GM19328 (cell line): Measurements from ENCODE around the gene HIGD1A.

Experiments
- ATAC-seq: cut with Tn5 transposase; IDR thresholded peaks from one replicate; pipeline ENCODE4 v1.9.1; 2021; ENCODE audit warnings: mild to moderate bottlenecking, moderate library complexity; ENCODE audit not compliant: unreplicated experiment

HIGD1A gene

DNA sequence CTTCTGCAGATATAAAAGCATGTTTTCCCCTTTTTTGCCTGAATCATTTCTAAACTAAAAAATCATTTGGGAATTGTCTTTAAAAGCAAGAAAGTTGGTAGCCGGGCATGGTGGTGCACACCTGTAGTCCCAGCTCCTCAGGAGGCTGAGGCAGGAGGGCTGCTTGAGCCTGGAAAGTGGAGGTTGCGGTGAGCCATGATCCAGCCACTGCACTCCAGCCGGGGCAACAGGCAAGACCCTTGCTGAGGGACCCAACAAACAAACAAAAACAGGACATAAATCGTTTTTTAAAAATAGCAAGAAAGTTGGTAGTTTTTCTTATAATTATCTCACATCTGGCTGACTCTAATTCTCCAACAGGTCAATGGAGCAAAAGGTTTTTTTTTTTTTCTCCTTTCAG is 2.5 kb downstream of the HIGD1A start:
- ATAC-seq, result no peak

DNA sequence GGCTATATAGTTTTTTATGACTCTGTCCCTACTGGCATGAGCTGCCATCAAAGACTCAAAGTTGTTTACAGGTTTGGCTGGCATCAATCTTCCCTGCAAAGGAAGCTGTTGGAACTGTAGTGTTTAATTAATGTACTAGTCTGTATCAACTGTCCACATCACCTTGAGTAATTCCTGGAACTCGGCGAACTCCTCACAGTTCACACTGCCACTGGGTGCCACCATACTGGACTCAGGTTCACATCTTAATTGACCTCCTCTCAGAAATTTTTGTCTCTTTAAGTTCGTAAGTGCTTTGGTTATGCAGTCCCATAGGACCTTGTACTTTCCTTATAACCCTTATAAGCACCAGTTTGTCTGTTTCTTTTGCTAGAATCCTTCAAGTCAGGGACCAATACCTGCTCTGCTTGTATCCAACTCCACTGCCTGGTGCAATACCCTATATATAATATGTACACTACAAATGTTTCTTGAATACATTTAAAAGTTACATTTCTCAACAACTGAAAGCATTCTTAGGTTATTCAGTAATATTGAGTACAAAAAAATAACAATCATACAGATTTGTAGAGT is 3.2 kb downstream of the HIGD1A start:
- ATAC-seq, result no peak

DNA sequence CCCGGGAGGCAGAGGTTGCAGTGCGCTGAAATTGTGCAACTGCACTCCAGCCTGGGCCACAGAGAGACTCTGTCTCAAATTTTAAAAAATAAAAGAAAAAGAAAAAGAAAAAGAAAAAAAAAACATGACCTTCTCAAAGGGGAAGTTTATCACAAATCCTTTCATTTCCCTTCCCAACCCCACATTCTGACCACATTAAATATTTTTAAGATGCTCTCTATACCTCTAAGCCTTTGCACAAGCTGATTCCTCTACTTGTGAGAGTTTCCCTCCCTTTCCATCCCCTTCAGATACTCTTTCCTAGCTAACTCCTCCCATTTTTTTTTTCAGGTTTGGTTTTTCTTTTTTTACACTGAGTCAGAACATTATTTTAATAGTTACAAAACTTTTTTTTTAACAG is 4.0 kb downstream of the HIGD1A start:
- no peak for ATAC-seq

DNA sequence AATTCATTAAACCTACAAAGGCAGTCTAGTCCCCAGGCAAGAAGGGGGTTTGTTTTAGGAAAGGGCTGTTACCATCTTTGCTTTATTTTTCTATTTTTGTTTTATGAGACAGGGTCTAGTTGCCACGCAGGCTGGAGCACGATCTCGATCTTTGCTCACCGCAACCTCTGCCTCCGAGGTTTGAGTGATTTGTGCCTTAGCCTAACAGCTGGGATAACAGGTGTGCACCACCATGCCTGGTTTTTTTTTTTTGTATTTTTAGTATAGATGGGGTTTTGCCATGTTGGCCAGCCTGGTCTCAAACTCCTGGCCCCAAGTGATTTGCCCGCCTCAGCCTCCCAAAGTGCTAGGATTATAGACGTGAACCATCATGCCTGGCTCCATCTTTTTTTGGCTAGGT is 4.9 kb downstream of the HIGD1A start:
- ATAC-seq, result no peak

DNA sequence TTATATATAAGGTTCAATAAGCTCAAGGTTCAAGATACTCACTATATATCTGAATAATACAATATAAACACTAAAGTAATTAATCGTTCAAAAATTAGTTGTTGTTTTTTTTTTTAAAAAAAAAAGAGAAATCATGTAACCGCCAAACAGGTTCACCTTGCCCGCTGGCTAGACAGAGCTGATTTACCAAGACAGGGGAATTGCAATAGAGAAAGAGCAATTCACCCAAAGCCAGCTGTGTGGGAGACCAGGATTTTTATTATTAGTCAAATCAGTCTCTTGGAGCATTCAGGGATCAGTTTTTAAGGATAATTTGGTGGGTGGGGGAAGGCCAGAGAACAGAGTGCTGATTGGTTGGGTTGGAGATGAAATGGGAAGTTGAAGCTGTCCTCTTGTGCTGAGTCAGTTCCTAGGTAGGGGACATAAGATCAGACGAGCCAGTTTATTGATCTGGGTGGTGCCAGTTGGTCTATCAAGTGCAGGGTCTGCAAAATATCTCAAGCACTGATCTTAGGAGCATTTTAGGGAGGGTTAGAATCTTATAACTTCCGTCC is 7.9 kb downstream of the HIGD1A start:
- ATAC-seq, result no peak

DNA sequence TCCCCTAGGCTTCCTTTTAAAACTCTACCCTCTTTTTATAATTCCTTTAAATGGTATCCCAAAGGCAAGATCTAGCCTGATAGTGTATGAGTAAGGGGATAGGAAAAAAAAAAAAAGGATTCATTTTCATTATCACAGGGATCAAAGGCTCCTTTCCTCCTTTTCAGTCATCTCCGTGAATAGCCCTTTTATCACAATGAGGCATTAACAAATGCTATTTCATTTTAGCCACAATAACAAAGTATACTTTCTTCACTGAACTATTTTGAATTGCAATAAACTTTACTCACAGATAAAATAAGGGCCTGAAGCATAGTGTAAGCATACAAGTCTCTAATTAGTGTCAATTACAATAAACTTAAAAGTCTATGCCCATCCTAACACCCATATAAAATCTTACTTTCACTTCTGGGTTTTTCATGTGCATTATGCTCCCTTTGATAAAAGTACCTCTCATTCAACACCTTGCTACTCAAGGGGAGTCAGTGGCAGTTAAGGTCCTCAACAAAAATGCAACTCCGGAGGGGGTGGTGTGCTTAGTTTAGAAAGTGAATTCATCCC is 8.6 kb downstream of the HIGD1A start:
- ATAC-seq, result no peak

DNA sequence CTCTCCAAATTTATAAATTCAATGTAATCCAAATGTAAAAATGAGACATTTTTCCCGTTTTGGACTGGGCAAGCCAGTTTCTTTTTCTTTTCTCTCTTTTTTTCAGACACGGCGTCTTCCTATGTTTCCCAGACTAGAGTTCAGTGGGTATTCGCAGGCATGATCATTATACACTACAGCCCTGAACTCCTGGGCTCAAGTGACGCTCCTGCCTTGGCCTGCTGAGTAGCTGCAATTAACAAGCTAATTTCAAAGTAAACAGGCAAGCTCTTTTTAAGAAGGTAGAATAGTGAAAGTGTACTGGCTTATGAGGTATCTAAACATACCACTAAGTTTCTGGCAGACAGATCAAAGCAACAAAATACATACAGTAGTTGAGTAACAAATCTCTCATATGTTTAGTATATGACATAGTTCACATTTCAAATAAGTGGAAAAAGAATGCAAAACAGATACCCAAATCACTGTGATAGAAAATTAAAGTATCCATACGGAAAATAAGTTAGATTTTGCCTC is 13.5 kb downstream of the HIGD1A start:
- ATAC-seq, result no peak

DNA sequence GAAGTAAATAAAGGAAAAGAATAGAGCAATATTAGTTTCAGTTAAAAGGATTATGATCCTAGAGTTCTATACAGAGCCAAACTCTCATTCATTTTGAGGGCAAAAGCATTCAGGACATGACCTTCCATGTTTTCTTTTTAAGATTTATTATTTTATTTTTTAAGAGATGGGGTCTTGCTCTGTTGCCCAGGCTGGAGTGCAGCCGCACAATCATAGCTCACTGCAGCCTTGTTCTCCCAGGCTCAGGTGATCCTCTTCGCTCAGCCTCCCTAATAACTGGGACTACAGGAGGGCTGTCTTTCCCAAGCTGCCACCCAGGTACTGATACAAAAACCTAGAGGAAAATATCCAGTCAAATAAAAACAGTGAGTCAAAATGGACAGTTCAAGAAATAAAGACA is 17.7 kb downstream of the HIGD1A start:
- no peak for ATAC-seq

DNA sequence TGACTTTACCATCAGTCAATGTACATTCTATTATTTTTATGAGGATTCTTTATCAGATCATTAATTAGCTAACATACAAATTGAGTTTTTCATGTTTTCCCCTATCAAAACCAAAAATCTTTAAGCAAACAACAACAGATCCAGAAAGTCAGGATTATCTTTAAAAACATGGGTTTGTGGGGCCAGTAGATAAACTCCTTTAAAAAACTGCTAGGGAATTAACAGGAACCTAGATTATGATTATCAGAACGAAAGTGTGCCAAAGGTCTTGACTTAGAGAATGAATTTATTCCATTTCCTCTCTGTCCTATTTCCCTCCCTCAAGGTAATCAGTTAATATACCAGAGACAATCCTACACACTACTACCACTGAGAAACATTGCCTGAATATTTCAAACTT is 18.1 kb downstream of the HIGD1A start:
- ATAC-seq, result no peak

DNA sequence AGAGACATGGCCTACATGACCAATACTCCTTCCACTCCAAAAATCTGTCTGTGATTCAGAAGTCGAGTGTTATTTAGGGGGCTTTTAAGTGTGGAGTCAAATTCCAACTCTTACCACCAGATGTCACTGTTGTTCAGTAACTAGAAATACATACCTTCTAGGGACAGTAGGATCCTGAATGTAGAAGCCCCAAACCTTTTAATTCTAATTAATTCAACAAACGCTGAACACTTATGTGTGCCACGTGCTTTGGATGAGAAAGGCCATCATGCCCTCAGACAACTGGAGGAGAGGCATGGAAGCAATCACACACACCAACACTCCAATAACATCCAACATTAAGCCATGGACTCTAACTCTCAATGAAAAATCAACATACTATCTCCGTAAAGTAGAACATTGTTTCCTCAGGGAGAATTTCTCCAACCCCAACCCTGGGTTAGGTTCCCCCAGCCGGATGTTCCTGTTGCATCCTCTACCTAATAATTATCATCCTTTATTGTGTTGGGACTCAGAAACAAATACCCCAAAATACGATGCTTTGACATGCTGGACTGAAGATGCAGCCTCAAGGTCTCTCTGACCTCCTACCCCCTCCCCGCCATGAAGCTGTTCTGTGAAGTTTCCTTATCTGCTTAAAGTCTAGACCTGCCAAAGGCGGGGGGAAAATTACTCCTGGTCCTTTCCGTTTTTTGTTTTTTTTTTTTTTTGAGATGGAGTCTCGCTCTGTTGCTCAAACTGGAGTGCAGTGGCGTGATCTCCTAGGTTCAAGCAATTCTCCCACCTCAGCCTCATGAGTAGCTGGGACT is 23.2 kb downstream of the HIGD1A start:
- no peak for ATAC-seq

DNA sequence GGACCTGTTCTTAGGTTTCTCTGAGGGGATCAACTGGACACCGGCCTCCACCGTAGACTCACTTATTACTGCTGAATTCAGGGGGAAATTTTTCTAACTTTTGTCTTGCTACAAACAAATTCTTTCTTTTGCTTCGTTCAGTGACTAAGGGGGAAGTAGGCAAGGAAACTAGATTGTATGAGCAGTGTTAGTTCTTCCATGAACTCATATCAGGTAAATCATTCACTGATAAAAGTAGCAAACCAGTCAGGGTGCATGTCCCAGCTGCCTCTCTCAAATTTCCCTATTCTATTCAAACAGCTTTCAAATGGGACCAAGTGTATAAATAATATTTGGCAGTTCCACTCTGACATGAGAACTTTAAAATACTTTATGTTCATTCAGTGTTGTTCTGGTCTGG is 23.9 kb downstream of the HIGD1A start:
- ATAC-seq, result no peak

DNA sequence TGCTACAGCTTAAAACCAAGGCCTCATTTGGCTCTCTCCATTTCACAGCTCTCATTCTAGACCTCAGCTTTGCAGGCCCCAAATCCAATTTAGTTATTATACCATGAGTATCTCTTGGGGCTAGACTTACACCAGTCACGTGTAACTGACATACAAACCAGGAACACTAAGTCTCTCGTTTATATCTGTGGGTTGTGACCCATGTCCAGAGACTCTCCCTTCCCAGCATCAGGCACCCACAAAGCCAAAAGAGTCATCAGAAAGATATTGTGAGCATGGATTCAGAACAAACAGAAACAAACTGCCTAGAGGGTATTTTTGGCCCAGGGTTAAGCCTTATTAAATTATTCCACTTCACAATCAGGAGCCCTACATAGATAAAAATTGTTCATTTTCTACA is 25.6 kb downstream of the HIGD1A start:
- no peak for ATAC-seq

DNA sequence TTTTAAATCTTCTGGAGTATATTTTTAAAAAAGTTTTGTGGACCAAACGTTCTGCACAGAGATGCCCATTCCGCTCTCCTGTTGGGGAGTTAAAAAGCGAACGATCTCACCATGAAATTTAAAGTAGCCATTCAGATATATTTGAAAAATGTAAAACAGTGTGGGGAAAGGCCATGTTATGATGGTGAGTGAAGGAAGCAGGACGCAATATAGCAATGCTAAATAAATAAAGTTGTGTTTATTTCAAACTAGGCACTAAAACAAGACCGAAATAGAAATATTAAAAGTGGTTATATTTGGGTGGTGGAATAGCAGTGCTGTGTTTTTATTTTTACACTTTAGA is 30.9 kb downstream of the HIGD1A start:
- peak; percentile 14 for ATAC-seq

DNA sequence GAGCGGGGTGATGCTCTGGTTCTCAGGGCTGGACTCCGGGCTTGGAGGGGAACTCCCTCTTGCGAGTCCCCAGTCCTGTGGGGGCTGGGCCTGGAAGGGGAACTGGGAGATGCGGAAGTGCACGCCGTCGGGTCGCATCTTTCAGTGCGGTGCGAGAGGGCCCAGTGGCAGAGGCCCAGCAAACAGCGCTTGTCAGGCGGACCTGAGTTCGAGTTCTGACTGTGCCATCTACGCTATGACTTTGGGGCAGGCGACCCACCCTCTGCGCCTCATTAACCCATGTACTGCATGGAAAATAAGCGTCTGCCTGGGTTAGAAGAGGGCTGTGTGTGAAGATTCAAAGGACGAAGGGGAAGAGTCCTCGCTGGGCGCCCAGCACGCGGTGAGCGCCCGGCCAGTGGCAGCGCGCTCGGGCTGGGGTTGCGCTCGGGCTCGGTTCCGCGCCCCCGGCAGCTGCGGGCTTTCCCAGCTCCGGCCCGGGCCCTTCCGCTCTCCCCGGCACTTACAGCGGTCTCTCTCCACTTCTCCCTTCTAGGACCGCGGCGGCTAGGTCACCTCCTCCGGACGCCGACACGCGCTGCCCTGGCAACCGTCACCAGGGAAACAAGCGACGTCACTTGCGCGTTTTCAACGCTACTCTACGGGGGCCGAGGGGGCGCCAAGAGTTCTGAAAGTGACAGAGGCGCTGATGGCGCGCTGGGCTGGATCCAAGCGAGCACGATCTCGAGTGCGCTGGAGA is 31.5 kb downstream of the HIGD1A start, which contains the start of gene CCDC13:
Gene CCDC13 (minus strand): TSS at position 584 of the 739 bp plus-strand sequence. CDS start 14,908 bp downstream, outside the sequence.
- peak; percentile 99 for ATAC-seq

DNA sequence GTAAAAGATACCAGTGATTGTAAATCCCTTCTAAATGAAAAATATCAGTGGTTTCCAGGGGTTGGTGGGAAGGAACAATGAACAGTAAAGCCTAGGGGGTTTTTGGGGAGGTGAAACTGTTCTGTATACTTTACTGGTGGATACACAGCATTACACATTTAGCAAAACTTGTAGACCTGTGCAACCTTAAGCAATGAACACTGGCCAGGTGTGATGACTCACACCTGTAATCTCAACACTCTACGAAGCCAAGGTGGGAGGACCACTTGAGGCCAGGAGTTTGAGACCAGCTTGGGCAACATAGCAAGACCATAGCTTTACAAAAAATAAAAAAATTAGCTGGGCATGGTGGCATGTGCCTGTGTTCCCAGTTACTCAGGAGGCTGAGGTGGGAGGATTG is 33.0 kb downstream of the HIGD1A start:
- no peak for ATAC-seq

DNA sequence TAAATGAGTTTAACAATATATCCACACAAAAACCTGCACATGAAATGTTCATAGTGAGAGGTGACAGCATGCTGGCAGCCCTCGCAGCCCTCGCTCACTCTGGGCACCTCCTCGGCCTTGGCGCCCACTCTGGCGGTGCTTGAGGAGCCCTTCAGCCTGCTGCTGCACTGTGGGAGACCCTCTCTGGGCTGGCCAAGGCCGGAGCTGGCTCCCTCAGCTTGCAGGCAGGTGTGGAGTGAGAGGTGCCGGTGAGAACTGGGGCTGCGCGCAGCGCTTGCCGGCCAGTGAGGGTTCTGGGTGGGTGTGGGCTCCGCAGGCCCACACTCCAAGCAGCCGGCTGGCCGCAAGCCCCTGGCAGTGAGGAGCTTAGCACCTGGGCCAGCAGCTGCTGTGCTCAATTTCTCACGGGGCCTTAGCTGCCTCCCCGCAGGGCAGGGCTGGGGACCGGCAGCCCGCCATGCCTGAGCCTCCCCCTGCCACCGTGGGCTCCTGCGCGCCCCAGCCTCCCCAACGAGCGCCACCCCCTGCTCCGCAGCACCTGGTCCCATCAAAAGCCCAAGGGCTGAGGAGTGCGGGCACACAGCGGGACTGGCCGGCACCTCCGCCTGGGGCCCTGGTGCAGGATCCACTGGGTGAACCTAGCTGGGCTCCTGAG is 34.7 kb downstream of the HIGD1A start:
- ATAC-seq, result no peak

DNA sequence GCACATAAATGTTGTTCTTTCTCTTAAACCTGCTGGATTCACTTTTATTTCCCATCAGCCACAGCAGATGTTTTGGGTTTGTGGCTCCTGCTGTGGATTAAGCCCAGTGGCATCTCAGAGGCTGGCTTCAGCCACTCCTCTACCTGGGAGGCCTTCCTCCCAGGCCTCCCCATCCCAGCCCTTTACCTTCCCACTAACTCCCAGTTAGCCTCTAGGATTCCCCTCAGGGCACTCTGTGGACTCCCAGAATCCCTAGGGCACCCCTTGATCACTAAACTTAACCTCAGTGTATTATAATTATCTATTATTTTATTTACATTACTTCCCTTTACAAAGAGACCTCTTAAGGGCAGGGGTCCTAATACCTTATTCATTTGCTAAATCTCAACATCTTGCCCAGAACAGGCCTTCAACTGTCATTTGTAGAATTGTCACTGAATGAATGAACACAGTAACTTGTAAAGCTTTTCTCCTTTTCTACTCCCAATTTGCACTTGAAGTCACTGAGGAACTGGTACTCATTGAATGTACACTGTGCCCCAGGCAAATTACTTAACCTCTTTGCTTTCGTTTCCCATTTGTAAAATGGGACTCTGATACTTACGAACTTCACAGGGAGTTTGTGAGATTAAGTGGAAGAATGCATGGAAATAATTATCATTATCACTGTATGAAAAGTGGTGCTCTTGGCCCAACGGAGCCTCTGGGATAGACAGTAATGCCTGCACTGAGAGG is 39.6 kb downstream of the HIGD1A start:
- ATAC-seq, result no peak

DNA sequence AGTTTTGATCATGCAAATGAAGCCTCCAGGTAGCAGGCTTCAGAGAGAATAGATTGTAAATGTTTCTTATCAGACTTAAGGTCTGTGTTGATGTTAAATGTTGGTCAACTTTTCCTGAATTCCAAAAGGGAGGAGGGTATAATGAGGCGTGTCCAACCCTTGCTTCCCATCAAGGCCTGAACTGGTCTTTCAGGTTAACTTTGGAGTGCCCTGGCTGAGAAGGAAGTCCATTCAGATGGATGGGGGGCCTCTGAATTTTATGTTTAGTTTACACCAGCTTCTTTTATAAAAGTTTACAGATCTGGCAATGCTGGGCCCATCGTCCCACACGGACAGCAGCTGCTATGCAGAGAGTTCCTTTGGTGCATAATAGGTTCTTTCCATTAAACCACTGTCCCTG is 40.2 kb downstream of the HIGD1A start:
- no peak for ATAC-seq

DNA sequence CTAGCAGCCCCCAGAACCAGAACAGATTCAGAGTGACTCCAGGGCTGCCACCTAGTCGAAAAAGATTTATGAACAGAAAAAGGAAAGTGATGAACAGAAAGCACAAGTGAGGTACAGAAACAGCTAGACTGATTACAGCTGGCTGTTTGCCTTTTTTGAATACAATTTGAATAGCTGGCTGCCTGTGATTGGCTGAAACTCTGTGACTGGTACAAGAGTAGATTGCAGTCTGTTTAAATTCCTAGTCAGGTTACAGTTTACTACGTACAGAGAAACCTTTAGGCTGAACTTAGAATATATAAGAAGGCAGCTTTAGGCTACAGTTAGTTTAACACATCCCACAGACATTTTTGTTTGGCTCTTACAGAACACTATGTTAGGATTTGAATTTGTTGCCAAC is 41.3 kb downstream of the HIGD1A start:
- ATAC-seq, result no peak
